Spleen (tissue), 11 donors: Measurements from ENCODE around the gene SMIM28. TPM values are rescaled to one million over a fixed set of nuclear protein-coding genes. Genes with fewer than 3 reads are reported as not detected.

Source experiments
- DNase-seq: peaks from one replicate; pipeline ENCODE4 v3.0.0-alpha.2; 2020
- H3K27ac ChIP-seq, 8 donors: fragments of 200-600 bp; sonication (generic) in 7 of 8; 1 replicate in 4 of 8; 2 replicates in 4 of 8; pipeline versions ENCODE4 v1.5.0 to v1.8.0; 2016 to 2021; ENCODE audit warnings: inconsistent platforms in 4 of 8, mild to moderate bottlenecking in 4 of 8, moderate library complexity in 1 of 8
- H3K27me3 ChIP-seq, 7 donors: fragments of 200-600 bp; sonication (generic) in 6 of 7; replicated peaks in 1 of 7; 1 replicate in 4 of 7; 2 replicates in 3 of 7; pipeline versions ENCODE4 v1.5.0 to v1.8.0; 2016 to 2021; ENCODE audit warnings: inconsistent platforms in 3 of 7, mild to moderate bottlenecking in 1 of 7
- H3K36me3 ChIP-seq, 6 donors: fragments of 200-600 bp; sonication (generic) in 5 of 6; 1 replicate in 4 of 6; 2 replicates in 2 of 6; pipeline versions ENCODE4 v1.5.0 to v1.8.0; 2016 to 2021; ENCODE audit warnings: inconsistent platforms in 2 of 6
- H3K4me1 ChIP-seq, 6 donors: fragments of 200-600 bp; sonication (generic) in 5 of 6; 1 replicate in 3 of 6; 2 replicates in 3 of 6; pipeline versions ENCODE4 v1.5.0 to v1.8.0; 2016 to 2021; ENCODE audit warnings: inconsistent platforms in 3 of 6
- H3K4me3 ChIP-seq, 8 donors: fragments of 200-600 bp; sonication (generic) in 7 of 8; 1 replicate in 4 of 8; 2 replicates in 4 of 8; pipeline versions ENCODE4 v1.5.0 to v1.8.0; 2016 to 2021; ENCODE audit warnings: inconsistent platforms in 4 of 8, mild to moderate bottlenecking in 4 of 8, moderate library complexity in 2 of 8
- H3K9me3 ChIP-seq, 8 donors: fragments of 200-600 bp; sonication (generic) in 7 of 8; 1 replicate in 4 of 8; 2 replicates in 4 of 8; pipeline versions ENCODE4 v1.5.0 to v1.8.0; 2016 to 2021; ENCODE audit warnings: inconsistent platforms in 4 of 8
- CTCF ChIP-seq, 11 experiments: fragments of 200-600 bp in 7 of 11; fragments of 450-650 bp in 4 of 11; sonication (generic) in 4 of 11; IDR thresholded peaks in 8 of 11; conservative IDR thresholded peaks in 3 of 11; 1 replicate in 7 of 11; 2 replicates in 4 of 11; pipeline versions ENCODE4 v1.4.0 to v1.8.0; 2016 to 2021; ENCODE audit warnings: antibody characterized with exemption in 11 of 11, inconsistent platforms in 4 of 11, mild to moderate bottlenecking in 1 of 11
- POLR2A ChIP-seq, 3 donors: fragments of 450-650 bp; IDR thresholded peaks; one replicate each; pipeline ENCODE4 v1.5.1; 2017; ENCODE audit warnings: antibody characterized with exemption in 3 of 3, mild to moderate bottlenecking in 1 of 3
- POLR2AphosphoS5 ChIP-seq, 3 donors: sonication (generic); formaldehyde crosslinking; IDR thresholded peaks; one replicate each; pipeline ENCODE4 v1.5.1; 2017; ENCODE audit warnings: antibody characterized with exemption in 3 of 3
- WGBS, 5 donors: extraction: QIAGEN DNeasy Blood & Tissue Kit in 3 of 5; methylation state at CpG; one replicate each; pipeline versions ENCODE4 v1.1.5 to v1.1.7; 2013 to 2018; 5-methylcytosine and 5-hydroxymethylcytosine counted together
- intact Hi-C: fragments of 100-400 bp; cut with DNase I; formaldehyde crosslinking; loops from one replicate; pipeline ENCODE4 v1.15.0; 2023; ENCODE audit warnings: low total_unique reads
- polyA plus RNA-seq, 3 donors: library from polyadenylated mRNA; stranded (reverse); fragments of 200-250 nt; gene quantifications; one replicate each; pipeline ENCODE4 v1.2.1, GENCODE V29; 2013
- total RNA-seq, 7 donors: library from RNA; depleted of rRNA in 3 of 7; stranded (reverse); fragments of >200 nt in 3 of 7; fragmentation: NEBNext Ultra II Directional in 4 of 7; extraction: Animal tissue kit (Norgen Biotek cat#: 25700) in 4 of 7; gene quantifications; one replicate each; pipeline versions ENCODE4 v1.1.0 to v1.2.1, GENCODE V29; 2016 to 2021
- donor health status: healthy with polysubstance abuse.
- donor health status: DM: no; HTN: no; CAD: no; lungs with moderate emphysema.
- donor health status: DM: no; HTN: no; CAD: no.
- donor health status: Bipolar disorder and iron deficiency.
- donor health status: healthy.
- donor health status: DM: no; HTN: no; CAD: no.
- donor health status: DM: yes; HTN: yes; CAD: no.

Gene SMIM28
- total and polyA plus RNA-seq, 10 donors: not detected

- TF ChIP-seq POLR2AphosphoS5 (IDR thresholded peaks at IDR 0.05) (no peak), POLR2A (IDR thresholded peaks at IDR 0.05) (no peak), CTCF (IDR thresholded peaks at IDR 0.05 in 8 of 11, conservative IDR thresholded peaks at IDR 0.05 in 3 of 11) (no peak)
- Histone ChIP-seq H3K4me3 (peak overlapping the region; percentile 54 to 91 (median 75)), H3K9me3 (no peaks in the 10 kb centered on the region), H3K36me3 (peaks cover 5 to 45% (median 35%) of the 10 kb centered on the region in 6 donors), H3K27ac (peak overlapping the region; percentile 89 to 98 (median 92)), H3K27me3 (no peaks in the 10 kb centered on the region), H3K4me1 (peaks cover 0 to 45% (median 19%) of the 10 kb centered on the region in 6 donors)
- WGBS, 5 donors: 7 to 17% (median 12%) methylated on average over 30 to 35 of the region's 35 CpGs
- intact Hi-C loops: no loop called here
- DNase-seq: peak; percentile 90
Measured at GRCh38 chr6:138404666-138405337, 27.1 kb downstream of the SMIM28 start.

GRCh38 chr6:138405816-138406413, 28.2 kb downstream of the SMIM28 start:
- intact Hi-C loops: no loop called here
- WGBS, 5 donors: 76 to 88% (median 83%) methylated on average over 5 of the region's 5 CpGs

GRCh38 chr6:138406443-138406842, 28.7 kb downstream of the SMIM28 start:
- H3K27ac ChIP-seq: no peak overlapping the region
- H3K9me3 ChIP-seq: no peaks in the 10 kb centered on the region
- H3K36me3 ChIP-seq: peaks cover 8 to 61% (median 48%) of the 10 kb centered on the region in 6 donors
- H3K27me3 ChIP-seq: no peaks in the 10 kb centered on the region
- 49 to 77% (median 58%) methylated on average over 2 of the region's 2 CpGs for WGBS, 5 donors
- TF ChIP-seq POLR2A (IDR thresholded peaks at IDR 0.05): no peak
- TF ChIP-seq CTCF (IDR thresholded peaks at IDR 0.05 in 8 of 11, conservative IDR thresholded peaks at IDR 0.05 in 3 of 11): no peak
- no peak for TF ChIP-seq POLR2AphosphoS5 (IDR thresholded peaks at IDR 0.05)
- no peak overlapping the region for H3K4me3 ChIP-seq
- intact Hi-C loops: no loop called here
- H3K4me1 ChIP-seq: peaks cover 0 to 58% (median 19%) of the 10 kb centered on the region in 6 donors
- DNase-seq: no peak

More at GRCh38 chr6:138405816-138406413, 28.2 kb downstream of the SMIM28 start:
- no peak for TF ChIP-seq POLR2AphosphoS5 (IDR thresholded peaks at IDR 0.05)
- TF ChIP-seq CTCF (IDR thresholded peaks at IDR 0.05 in 8 of 11, conservative IDR thresholded peaks at IDR 0.05 in 3 of 11): no peak
- TF ChIP-seq POLR2A (IDR thresholded peaks at IDR 0.05): no peak
- Histone ChIP-seq H3K9me3 (no peaks in the 10 kb centered on the region), H3K4me3 (peak overlapping the region in 1 of 8 donors; percentile 91), H3K4me1 (peaks cover 0 to 56% (median 19%) of the 10 kb centered on the region in 6 donors), H3K27ac (peak overlapping the region in 3 of 8 donors; percentile 95 to 98 (median 96)), H3K27me3 (no peaks in the 10 kb centered on the region), H3K36me3 (peaks cover 5 to 56% (median 46%) of the 10 kb centered on the region in 6 donors)
- DNase-seq: no peak
